Suprapubic skin (tissue), 4 donors: ENCODE measurements around the gene ANKRD40CL. TPM values are rescaled to one million over a fixed set of nuclear protein-coding genes. Genes with fewer than 3 reads are reported as not detected.

Experiments
- DNase-seq, 2 donors: peaks; one replicate each; pipeline ENCODE4 v3.0.0-alpha.2; 2019; ENCODE audit warnings: low spot score in 2 of 2
- H3K27ac ChIP-seq: fragments of 200-600 bp; sonication (generic); one replicate; pipeline ENCODE4 v1.5.1; 2019
- H3K27me3 ChIP-seq: fragments of 200-600 bp; sonication (generic); one replicate; pipeline ENCODE4 v1.5.1; 2019
- H3K36me3 ChIP-seq: fragments of 200-600 bp; sonication (generic); one replicate; pipeline ENCODE4 v1.5.1; 2019
- H3K4me1 ChIP-seq: fragments of 200-600 bp; sonication (generic); one replicate; pipeline ENCODE4 v1.5.1; 2019
- H3K4me3 ChIP-seq: fragments of 200-600 bp; sonication (generic); one replicate; pipeline ENCODE4 v1.5.1; 2019; ENCODE audit warnings: mild to moderate bottlenecking
- H3K9me3 ChIP-seq: fragments of 200-600 bp; sonication (generic); one replicate; pipeline ENCODE4 v1.5.1; 2019
- CTCF ChIP-seq, 2 donors: fragments of 200-600 bp in 1 of 2; fragments of 450-650 bp in 1 of 2; sonication (generic) in 1 of 2; IDR thresholded peaks; one replicate each; pipeline ENCODE4 v1.5.1; 2016 to 2019; ENCODE audit warnings: antibody characterized with exemption in 2 of 2, mild to moderate bottlenecking in 1 of 2, moderate library complexity in 1 of 2
- EP300 ChIP-seq: sonication (generic); formaldehyde crosslinking; IDR thresholded peaks from one replicate; pipeline ENCODE4 v1.6.1; 2017; ENCODE audit warnings: antibody characterized with exemption
- POLR2A ChIP-seq, 2 donors: fragments of 450-650 bp; IDR thresholded peaks; one replicate each; pipeline ENCODE4 v1.6.1; 2017; ENCODE audit warnings: antibody characterized with exemption in 2 of 2, mild to moderate bottlenecking in 2 of 2, moderate library complexity in 2 of 2
- POLR2AphosphoS5 ChIP-seq, 3 donors: sonication (generic); formaldehyde crosslinking; IDR thresholded peaks; one replicate each; pipeline ENCODE4 v1.6.1; 2017; ENCODE audit warnings: antibody characterized with exemption in 3 of 3
- WGBS: methylation state at CpG from one replicate; pipeline ENCODE4 v1.1.5; 2018; 5-methylcytosine and 5-hydroxymethylcytosine counted together
- total RNA-seq, 4 donors: library from RNA; depleted of rRNA; stranded (reverse); fragments of >200 nt; gene quantifications; one replicate each; pipeline ENCODE4 v1.1.0, GENCODE V29; 2016

The ANKRD40CL gene
- total RNA-seq, 4 donors from 2014 or later: not detected

- Histone ChIP-seq H3K4me3 (no peak overlapping the region), H3K9me3 (no peaks in the 10 kb centered on the region), H3K4me1 (peaks cover 12% of the 10 kb centered on the region), H3K36me3 (no peaks in the 10 kb centered on the region), H3K27me3 (no peaks in the 10 kb centered on the region), H3K27ac (no peak overlapping the region)
- no peak for DNase-seq
- WGBS: 76% methylated on average over 6 of the region's 6 CpGs
- TF ChIP-seq POLR2AphosphoS5 (IDR thresholded peaks at IDR 0.05): no peak
- no peak for TF ChIP-seq EP300
- TF ChIP-seq CTCF (IDR thresholded peaks at IDR 0.05): no peak
- no peak for TF ChIP-seq POLR2A (IDR thresholded peaks at IDR 0.05)
Measured at GRCh38 chr17:50790618-50791017, 23.3 kb upstream of the ANKRD40CL start.

- Histone ChIP-seq H3K36me3 (no peaks in the 10 kb centered on the region), H3K27ac (peak overlapping the region; percentile 82), H3K9me3 (no peaks in the 10 kb centered on the region), H3K27me3 (no peaks in the 10 kb centered on the region), H3K4me3 (no peak overlapping the region), H3K4me1 (peaks cover 36% of the 10 kb centered on the region)
- no peak for DNase-seq
- WGBS: 49% methylated on average over 7 of the region's 7 CpGs
- no peak for TF ChIP-seq POLR2AphosphoS5 (IDR thresholded peaks at IDR 0.05)
- TF ChIP-seq POLR2A (IDR thresholded peaks at IDR 0.05): no peak
- TF ChIP-seq CTCF (IDR thresholded peaks at IDR 0.05): no peak
- no peak for TF ChIP-seq EP300
Measured at GRCh38 chr17:50787106-50787505, 19.8 kb upstream of the ANKRD40CL start.

GRCh38 chr17:50785946-50786570 lies 18.7 kb upstream of the ANKRD40CL start:
- TF ChIP-seq EP300: no peak
- TF ChIP-seq CTCF (IDR thresholded peaks at IDR 0.05): no peak
- no peak for TF ChIP-seq POLR2AphosphoS5 (IDR thresholded peaks at IDR 0.05)
- H3K27me3 ChIP-seq: no peaks in the 10 kb centered on the region
- peak overlapping the region; percentile 82 for H3K27ac ChIP-seq
- peaks cover 36% of the 10 kb centered on the region for H3K4me1 ChIP-seq
- 43% methylated on average over 9 of the region's 9 CpGs for WGBS
- H3K36me3 ChIP-seq: no peaks in the 10 kb centered on the region
- DNase-seq: no peak
- no peak overlapping the region for H3K4me3 ChIP-seq
- H3K9me3 ChIP-seq: no peaks in the 10 kb centered on the region

GRCh38 chr17:50785126-50785525 lies 17.8 kb upstream of the ANKRD40CL start:
- Histone ChIP-seq H3K36me3 (no peaks in the 10 kb centered on the region), H3K27me3 (no peaks in the 10 kb centered on the region), H3K27ac (peak overlapping the region; percentile 82), H3K9me3 (no peaks in the 10 kb centered on the region), H3K4me3 (no peak overlapping the region), H3K4me1 (peaks cover 36% of the 10 kb centered on the region)
- TF ChIP-seq POLR2AphosphoS5 (IDR thresholded peaks at IDR 0.05) (no peak), EP300 (no peak), POLR2A (IDR thresholded peaks at IDR 0.05) (no peak), CTCF (IDR thresholded peaks at IDR 0.05) (no peak)
- no peak for DNase-seq
- 50% methylated on average over 4 of the region's 4 CpGs for WGBS

- TF ChIP-seq CTCF (IDR thresholded peaks at IDR 0.05) (no peak), POLR2A (IDR thresholded peaks at IDR 0.05) (no peak), EP300 (no peak), POLR2AphosphoS5 (IDR thresholded peaks at IDR 0.05) (no peak)
- H3K27me3 ChIP-seq: no peaks in the 10 kb centered on the region
- DNase-seq: no peak
- H3K9me3 ChIP-seq: no peaks in the 10 kb centered on the region
- peaks cover 36% of the 10 kb centered on the region for H3K4me1 ChIP-seq
- peak overlapping the region; percentile 82 for H3K27ac ChIP-seq
- WGBS: 89% methylated on average over 2 of the region's 2 CpGs
- H3K4me3 ChIP-seq: no peak overlapping the region
- no peaks in the 10 kb centered on the region for H3K36me3 ChIP-seq
Measured at GRCh38 chr17:50783905-50784304, 16.6 kb upstream of the ANKRD40CL start.
